ENCODE results near the gene CAMK2G.
"Not testable (repeated sequence)": the region's sequence is repeated elsewhere in the genome, so short reads cannot be mapped to it uniquely, and the experiment has no call there.

Gene CAMK2G

DNA sequence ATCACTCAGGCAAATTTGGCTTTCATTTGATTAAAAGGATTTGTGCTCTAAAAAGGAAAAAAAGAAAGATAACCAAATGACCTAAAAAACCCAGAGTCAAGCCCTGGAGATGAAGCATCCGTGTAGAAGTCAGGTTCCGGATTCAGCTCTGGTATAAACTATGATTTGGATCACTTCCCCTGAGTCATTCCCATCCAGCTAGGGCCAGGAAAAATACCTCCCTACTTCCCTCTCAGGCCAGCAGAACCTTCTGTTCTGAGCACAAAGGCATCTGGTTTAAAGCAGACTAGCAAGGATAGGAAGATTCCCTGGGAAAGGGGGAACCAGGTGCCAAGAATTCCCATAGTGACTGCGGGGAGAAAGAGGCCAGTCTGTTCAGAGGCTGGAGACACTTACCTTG is 37.3 kb downstream of the CAMK2G start:
- Histone ChIP-seq H3K79me2 (ENCODE audit: control insufficient read depth, insufficient read depth, low read length, poor library complexity) (no peaks in the 10 kb centered on the region), H3K4ac (ENCODE audit: low read depth, low read length) (no peak overlapping the region), H4K12ac (ENCODE audit: low read depth, low read length) (no peak overlapping the region), H2AFZ (ENCODE audit: insufficient read depth, low read length, poor library complexity) (no peak overlapping the region), H3K18ac (ENCODE audit: low read length) (no peak overlapping the region), H3K9ac (ENCODE audit: low read length) (no peak overlapping the region), H2BK120ac (ENCODE audit: insufficient read depth, low read length, poor library complexity) (no peak overlapping the region), H3K79me1 (ENCODE audit: low read length) (no peaks in the 10 kb centered on the region), H3K4me1 (ENCODE audit: control insufficient read depth in 1 of 2, insufficient read depth in 2 of 2, low read length in 2 of 2) (peaks cover 0 to 6% of the 10 kb centered on the region in 2 experiments), H3K4me2 (ENCODE audit: low read length) (no peak overlapping the region), H4K8ac (ENCODE audit: low read depth, low read length) (no peak overlapping the region), H3K27me3 (ENCODE audit: insufficient read depth, low read length) (no peaks in the 10 kb centered on the region), H2BK5ac (ENCODE audit: low read depth, low read length, poor library complexity) (no peak overlapping the region), H2BK12ac (ENCODE audit: low read length) (no peak overlapping the region), H3K9me3 (ENCODE audit: insufficient read depth, low read depth, low read length) (no peaks in the 10 kb centered on the region), H2AK5ac (ENCODE audit: low read length) (no peak overlapping the region), H3K14ac (ENCODE audit: low read length) (no peak overlapping the region), H3K4me3 (ENCODE audit: low read depth, low read length) (no peak overlapping the region), H3K27ac (ENCODE audit: low read depth, low read length) (no peak overlapping the region), H3K23ac (ENCODE audit: low read length) (no peak overlapping the region), H3K36me3 (ENCODE audit: control insufficient read depth in 1 of 2, insufficient read depth in 2 of 2, low read length in 2 of 2) (peaks cover 15 to 26% of the 10 kb centered on the region in 2 experiments), H4K91ac (ENCODE audit: low read depth, low read length) (no peak overlapping the region)
- no peak for DNase-seq
- WGBS (ENCODE audit: extremely low coverage, insufficient coverage, insufficient read length): no CpG with 5 or more reads among the region's 3 CpGs

DNA sequence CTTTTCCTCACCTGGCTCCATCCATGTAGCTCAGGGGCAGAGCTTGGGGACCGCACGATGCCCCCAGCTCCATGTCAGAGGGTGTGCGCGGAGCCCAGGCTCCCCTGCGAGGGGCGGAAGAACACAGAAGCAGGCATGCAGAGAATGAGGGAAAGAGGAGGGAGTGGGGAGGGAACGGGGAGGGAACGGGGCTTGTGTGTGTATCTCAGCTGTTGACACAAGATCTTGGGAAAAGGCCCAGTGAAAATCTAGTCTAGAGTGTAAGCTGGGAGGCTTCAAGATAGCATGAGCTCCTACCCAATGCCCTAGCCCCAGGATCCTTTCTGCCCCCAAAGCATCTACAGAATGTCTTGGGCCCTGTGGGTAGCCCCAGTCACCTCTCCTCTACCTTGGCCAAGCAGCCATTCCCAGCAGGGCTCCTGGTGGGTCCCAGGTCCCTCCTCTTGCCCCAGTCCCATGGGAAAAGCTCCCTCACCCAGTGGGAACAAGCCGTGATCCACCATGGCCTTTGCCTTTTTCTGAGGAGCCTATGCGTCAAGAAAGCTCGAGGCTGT is 37.9 kb downstream of the CAMK2G start:
- no CpG with 5 or more reads among the region's 11 CpGs for WGBS (ENCODE audit: extremely low coverage, insufficient coverage, insufficient read length)

DNA sequence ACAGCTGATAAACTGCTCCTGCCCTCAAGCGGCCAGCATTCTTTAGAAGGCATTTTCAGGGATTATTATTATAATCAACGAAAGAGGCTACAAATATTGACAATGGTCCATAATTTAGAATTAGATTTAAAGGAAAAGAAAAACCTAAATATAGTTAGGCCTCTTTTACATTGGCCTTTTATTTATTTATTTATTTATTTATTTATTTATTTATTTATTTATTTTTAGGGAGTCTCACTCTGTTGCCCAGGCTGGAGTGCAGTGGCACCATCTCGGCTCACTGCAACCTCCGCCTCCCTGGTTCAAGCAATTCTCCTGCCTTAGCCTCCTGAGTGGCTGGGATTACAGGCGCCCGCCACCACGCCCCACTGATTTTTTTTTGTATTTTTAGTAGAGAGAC is 45.3 kb downstream of the CAMK2G start:
- H2BK5ac ChIP-seq (ENCODE audit: low read depth, low read length, poor library complexity); H3K27ac ChIP-seq (ENCODE audit: low read depth, low read length); H3K18ac ChIP-seq (ENCODE audit: low read length); H3K9ac ChIP-seq (ENCODE audit: low read length); H2BK12ac ChIP-seq (ENCODE audit: low read length); H4K12ac ChIP-seq (ENCODE audit: low read depth, low read length); H3K4me3 ChIP-seq (ENCODE audit: low read depth, low read length); DNase-seq; H3K79me1 ChIP-seq (ENCODE audit: low read length); H3K4ac ChIP-seq (ENCODE audit: low read depth, low read length); H3K4me1 ChIP-seq (ENCODE audit: control insufficient read depth in 1 of 2, insufficient read depth in 2 of 2, low read length in 2 of 2); H4K91ac ChIP-seq (ENCODE audit: low read depth, low read length); H2BK120ac ChIP-seq (ENCODE audit: insufficient read depth, low read length, poor library complexity); H3K14ac ChIP-seq (ENCODE audit: low read length); H3K4me2 ChIP-seq (ENCODE audit: low read length); H2AFZ ChIP-seq (ENCODE audit: insufficient read depth, low read length, poor library complexity); H3K23ac ChIP-seq (ENCODE audit: low read length); H2AK5ac ChIP-seq (ENCODE audit: low read length); H3K9me3 ChIP-seq (ENCODE audit: insufficient read depth, low read depth, low read length); H3K27me3 ChIP-seq (ENCODE audit: insufficient read depth, low read length); H3K79me2 ChIP-seq (ENCODE audit: control insufficient read depth, insufficient read depth, low read length, poor library complexity); H4K8ac ChIP-seq (ENCODE audit: low read depth, low read length): not testable (repeated sequence)
- no CpG with 5 or more reads among the region's 7 CpGs for WGBS (ENCODE audit: extremely low coverage, insufficient coverage, insufficient read length)
- H3K36me3 ChIP-seq (ENCODE audit: control insufficient read depth in 1 of 2, insufficient read depth in 2 of 2, low read length in 2 of 2): peaks cover 11 to 20% of the 10 kb centered on the region in 2 experiments

More for the DNA sequence above, 37.9 kb downstream of the CAMK2G start:
- Histone ChIP-seq H3K27ac (ENCODE audit: low read depth, low read length) (no peak overlapping the region), H2AK5ac (ENCODE audit: low read length) (no peak overlapping the region), H3K79me1 (ENCODE audit: low read length) (no peaks in the 10 kb centered on the region), H2AFZ (ENCODE audit: insufficient read depth, low read length, poor library complexity) (no peak overlapping the region), H3K4ac (ENCODE audit: low read depth, low read length) (no peak overlapping the region), H3K9me3 (ENCODE audit: insufficient read depth, low read depth, low read length) (no peaks in the 10 kb centered on the region), H3K27me3 (ENCODE audit: insufficient read depth, low read length) (no peaks in the 10 kb centered on the region), H3K4me3 (ENCODE audit: low read depth, low read length) (no peak overlapping the region), H4K12ac (ENCODE audit: low read depth, low read length) (no peak overlapping the region), H3K18ac (ENCODE audit: low read length) (no peak overlapping the region), H4K8ac (ENCODE audit: low read depth, low read length) (no peak overlapping the region), H2BK120ac (ENCODE audit: insufficient read depth, low read length, poor library complexity) (no peak overlapping the region), H3K4me1 (ENCODE audit: control insufficient read depth in 1 of 2, insufficient read depth in 2 of 2, low read length in 2 of 2) (peaks cover 0 to 6% of the 10 kb centered on the region in 2 experiments), H3K36me3 (ENCODE audit: control insufficient read depth in 1 of 2, insufficient read depth in 2 of 2, low read length in 2 of 2) (peaks cover 12 to 22% of the 10 kb centered on the region in 2 experiments), H3K14ac (ENCODE audit: low read length) (no peak overlapping the region), H2BK5ac (ENCODE audit: low read depth, low read length, poor library complexity) (no peak overlapping the region), H3K23ac (ENCODE audit: low read length) (no peak overlapping the region), H4K91ac (ENCODE audit: low read depth, low read length) (no peak overlapping the region), H3K4me2 (ENCODE audit: low read length) (no peak overlapping the region), H3K9ac (ENCODE audit: low read length) (no peak overlapping the region), H2BK12ac (ENCODE audit: low read length) (no peak overlapping the region), H3K79me2 (ENCODE audit: control insufficient read depth, insufficient read depth, low read length, poor library complexity) (no peaks in the 10 kb centered on the region)
- DNase-seq: no peak

DNA sequence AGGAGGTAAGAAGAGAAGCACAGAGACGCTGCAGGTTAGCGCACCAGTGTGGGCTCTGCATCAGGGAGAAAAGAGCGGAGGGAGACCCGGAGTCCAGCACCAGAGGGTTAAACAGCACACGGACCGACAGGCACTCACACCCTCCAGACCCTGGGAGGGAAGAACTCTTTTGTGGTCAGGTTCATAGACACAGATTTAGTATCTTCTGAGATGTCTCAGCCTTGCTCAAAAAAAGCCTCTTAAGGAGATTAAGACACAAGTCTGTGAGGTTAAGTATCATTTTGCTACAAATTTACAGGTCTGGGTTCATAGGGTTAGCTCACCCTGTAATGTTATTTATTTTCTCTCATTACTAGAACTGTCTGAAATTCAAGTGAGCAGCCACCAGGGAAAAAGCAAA is 46.2 kb downstream of the CAMK2G start:
- peaks cover 2% of the 10 kb centered on the region for H3K9me3 ChIP-seq (ENCODE audit: insufficient read depth, low read depth, low read length)
- H2BK120ac ChIP-seq (ENCODE audit: insufficient read depth, low read length, poor library complexity): no peak overlapping the region
- H2AK5ac ChIP-seq (ENCODE audit: low read length): no peak overlapping the region
- H3K36me3 ChIP-seq (ENCODE audit: control insufficient read depth in 1 of 2, insufficient read depth in 2 of 2, low read length in 2 of 2): peaks cover 15 to 25% of the 10 kb centered on the region in 2 experiments
- H3K4me3 ChIP-seq (ENCODE audit: low read depth, low read length): no peak overlapping the region
- H4K12ac ChIP-seq (ENCODE audit: low read depth, low read length): no peak overlapping the region
- no peaks in the 10 kb centered on the region for H3K4me1 ChIP-seq (ENCODE audit: control insufficient read depth in 1 of 2, insufficient read depth in 2 of 2, low read length in 2 of 2)
- H3K23ac ChIP-seq (ENCODE audit: low read length): no peak overlapping the region
- no peaks in the 10 kb centered on the region for H3K79me2 ChIP-seq (ENCODE audit: control insufficient read depth, insufficient read depth, low read length, poor library complexity)
- no peak overlapping the region for H3K4me2 ChIP-seq (ENCODE audit: low read length)
- WGBS (ENCODE audit: extremely low coverage, insufficient coverage, insufficient read length): no CpG with 5 or more reads among the region's 6 CpGs
- no peak overlapping the region for H4K8ac ChIP-seq (ENCODE audit: low read depth, low read length)
- no peak overlapping the region for H3K9ac ChIP-seq (ENCODE audit: low read length)
- no peaks in the 10 kb centered on the region for H3K27me3 ChIP-seq (ENCODE audit: insufficient read depth, low read length)
- no peak overlapping the region for H2BK5ac ChIP-seq (ENCODE audit: low read depth, low read length, poor library complexity)
- H3K27ac ChIP-seq (ENCODE audit: low read depth, low read length): no peak overlapping the region
- no peak overlapping the region for H2BK12ac ChIP-seq (ENCODE audit: low read length)
- no peaks in the 10 kb centered on the region for H3K79me1 ChIP-seq (ENCODE audit: low read length)
- no peak overlapping the region for H3K18ac ChIP-seq (ENCODE audit: low read length)
- no peak overlapping the region for H2AFZ ChIP-seq (ENCODE audit: insufficient read depth, low read length, poor library complexity)
- DNase-seq: no peak
- no peak overlapping the region for H4K91ac ChIP-seq (ENCODE audit: low read depth, low read length)
- no peak overlapping the region for H3K14ac ChIP-seq (ENCODE audit: low read length)
- H3K4ac ChIP-seq (ENCODE audit: low read depth, low read length): no peak overlapping the region
